GM19438 (cell line): Measurements from ENCODE around the gene VGLL1.

Source experiments
- ATAC-seq: cut with Tn5 transposase; IDR thresholded peaks from one replicate; pipeline ENCODE4 v1.9.1; 2021; ENCODE audit warnings: low read depth; ENCODE audit not compliant: unreplicated experiment

Gene VGLL1

DNA sequence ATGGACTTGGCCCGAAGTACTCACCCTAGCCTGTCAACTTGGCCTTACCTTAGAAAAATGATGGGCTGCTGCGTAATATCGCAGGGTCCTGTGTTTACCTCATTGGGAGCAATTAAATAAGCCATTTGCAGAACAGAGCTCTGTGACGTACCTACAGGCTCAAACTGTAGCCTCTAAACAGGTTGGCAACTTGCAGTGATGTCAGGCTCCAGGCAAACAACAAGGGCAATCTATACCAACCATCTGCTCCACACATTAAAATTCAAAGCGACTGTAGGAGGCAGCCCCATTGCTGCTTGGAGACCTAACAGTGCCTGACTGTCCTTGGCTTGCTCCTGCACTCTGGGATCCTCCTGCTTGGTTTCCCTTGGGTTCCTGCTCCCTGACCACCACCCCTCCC lies 17.2 kb downstream of the VGLL1 start:
- ATAC-seq, result no peak

DNA sequence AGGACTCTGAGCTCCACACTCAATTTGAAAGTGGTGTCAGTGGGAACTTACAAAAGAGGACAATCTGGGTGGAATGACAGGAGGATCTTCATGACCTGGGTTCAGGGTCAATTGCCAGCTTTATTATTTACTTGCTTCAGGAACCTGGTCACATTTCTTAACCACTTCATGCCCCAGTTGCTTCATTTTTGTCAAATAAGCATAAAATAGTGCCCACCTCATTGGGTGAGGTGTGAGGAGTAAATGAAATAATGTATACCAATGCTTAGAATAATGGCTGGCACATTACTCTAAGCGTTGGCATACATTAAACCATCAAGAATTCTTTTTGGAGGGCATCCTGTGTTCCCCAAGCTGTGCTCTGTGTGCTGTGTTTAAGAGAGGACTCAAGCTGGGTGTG lies 19.4 kb downstream of the VGLL1 start:
- ATAC-seq, result no peak

DNA sequence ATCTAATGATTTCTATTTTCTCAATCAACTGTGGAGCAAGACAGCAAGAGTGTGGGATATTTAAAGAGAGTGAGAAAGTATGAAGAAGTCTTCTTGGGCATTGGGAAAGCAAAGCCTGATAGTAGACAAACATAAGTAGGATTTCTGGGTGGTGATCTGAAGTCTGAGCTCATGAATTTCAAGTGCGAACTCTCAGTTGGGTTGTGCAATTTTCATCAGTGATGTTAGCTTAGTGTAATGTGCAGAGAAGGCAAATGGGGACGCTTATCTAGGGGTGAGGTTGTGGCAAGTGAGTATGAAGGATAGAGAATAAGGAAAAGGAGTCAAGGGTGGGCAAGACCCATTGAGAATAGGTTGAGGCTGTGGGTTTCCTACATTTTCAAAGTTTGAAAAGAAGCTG lies 23.7 kb downstream of the VGLL1 start:
- ATAC-seq, result no peak

DNA sequence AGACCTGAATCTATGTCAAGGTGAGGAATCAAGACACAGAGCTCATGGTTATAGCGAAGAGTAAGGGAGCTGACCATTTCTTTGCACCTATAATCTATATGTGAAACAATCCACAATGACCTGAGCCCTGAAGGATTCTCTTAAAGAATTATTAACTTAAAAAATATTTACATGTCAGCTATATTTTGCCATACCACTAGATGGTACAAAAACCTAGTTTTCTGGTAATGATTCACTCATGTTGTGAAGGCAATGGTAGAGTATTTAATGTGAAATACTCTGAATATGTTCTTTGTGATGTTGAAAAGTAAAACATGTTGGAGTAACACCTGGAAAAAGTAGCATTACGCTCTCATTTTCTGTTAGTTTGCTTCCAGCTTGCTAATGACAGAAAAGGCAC lies 40.0 kb downstream of the VGLL1 start:
- no peak for ATAC-seq

DNA sequence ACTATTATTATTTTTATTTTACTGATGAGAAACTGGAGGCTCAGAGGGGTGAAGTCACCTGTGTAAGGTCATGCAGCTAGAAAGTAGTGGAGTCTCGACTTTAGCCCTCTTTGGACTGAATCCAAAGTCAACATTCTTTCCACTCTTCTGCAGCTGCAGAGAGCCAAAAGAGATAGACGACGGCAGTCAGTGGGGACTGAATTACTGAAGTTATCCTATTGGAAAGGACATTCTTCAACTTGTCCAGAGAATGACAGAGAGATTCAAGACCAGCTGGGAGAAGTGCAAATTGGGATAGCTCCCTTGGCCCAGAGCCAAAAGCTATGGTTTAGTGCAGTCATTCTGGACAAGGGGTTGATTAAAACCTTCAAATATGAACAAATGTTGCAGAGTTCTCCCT lies 42.5 kb downstream of the VGLL1 start:
- no peak for ATAC-seq

DNA sequence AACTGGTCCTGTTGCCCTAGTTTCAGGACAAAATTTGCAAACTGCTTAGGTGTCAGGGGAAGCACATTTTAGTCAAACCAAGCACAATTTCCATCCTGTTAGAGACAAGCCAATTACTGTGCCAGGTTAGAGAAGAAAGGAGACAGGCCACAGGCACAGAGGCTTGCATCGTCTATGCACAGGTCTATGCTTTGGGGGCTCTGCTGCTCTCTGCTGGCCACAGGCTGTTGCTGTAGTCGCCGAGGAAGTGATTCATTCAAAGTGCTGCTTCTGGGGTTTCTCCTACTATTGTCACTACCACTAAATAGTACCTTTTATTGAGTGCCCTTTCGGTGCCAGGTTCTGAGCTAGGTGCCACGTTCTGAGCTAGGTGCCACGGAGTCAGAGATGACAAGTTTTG lies 45.5 kb downstream of the VGLL1 start:
- ATAC-seq, result peak; percentile 85

DNA sequence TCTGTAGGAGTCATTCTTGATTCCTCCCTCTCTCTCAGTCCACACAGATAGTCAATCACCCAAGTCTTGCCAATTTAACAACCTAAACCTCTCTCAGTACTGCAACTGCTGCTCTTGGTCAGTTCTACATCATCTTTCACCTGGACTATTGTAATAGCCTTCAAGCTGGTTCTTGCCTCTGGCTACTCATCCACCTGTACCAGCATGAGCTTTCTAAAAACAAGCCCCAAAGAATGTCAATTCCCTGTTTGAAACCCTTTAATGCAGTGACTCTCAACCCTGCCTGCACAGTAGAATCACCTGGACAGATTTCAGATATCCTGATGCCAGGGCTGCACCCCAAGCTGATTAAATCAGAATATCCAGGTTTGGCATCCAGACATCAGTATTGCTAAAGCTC lies 48.3 kb downstream of the VGLL1 start:
- ATAC-seq, result no peak

DNA sequence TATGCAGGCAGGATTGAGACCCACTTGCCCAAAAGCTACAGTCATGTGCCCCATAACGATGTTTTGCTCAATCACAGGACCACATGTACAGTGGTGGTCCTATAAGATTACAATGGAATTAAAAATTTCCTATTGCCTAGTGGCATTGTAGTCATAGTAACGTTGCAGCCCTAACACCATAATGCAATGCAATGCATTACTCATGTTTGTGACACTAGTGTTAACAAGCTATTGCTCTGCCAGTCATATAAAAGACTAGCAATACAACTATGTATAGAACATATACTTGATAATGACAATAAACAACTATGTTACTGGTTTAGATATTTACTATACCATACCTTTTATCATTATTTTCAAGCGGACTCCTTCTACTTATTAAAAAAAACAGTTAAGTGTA lies 50.6 kb downstream of the VGLL1 start:
- no peak for ATAC-seq

DNA sequence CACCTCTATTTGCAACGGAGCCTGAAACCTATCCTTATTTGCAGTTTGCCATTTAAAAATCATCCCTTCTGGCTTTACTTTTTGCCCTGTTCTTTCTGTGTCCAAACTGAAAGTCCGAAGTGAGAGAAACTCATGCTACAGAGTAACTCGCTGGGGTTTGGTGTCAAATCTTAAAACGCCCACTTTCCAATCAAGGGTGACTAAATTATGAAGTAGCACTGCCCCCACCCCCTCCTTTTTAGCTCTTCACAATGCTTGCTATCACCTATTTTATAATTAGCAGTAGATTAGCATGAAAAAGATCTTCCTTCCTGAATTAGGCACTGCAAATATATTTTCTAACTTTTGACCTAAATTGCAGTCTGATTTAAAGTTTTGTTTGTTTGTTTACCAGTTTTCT lies 52.5 kb downstream of the VGLL1 start:
- ATAC-seq, result no peak

DNA sequence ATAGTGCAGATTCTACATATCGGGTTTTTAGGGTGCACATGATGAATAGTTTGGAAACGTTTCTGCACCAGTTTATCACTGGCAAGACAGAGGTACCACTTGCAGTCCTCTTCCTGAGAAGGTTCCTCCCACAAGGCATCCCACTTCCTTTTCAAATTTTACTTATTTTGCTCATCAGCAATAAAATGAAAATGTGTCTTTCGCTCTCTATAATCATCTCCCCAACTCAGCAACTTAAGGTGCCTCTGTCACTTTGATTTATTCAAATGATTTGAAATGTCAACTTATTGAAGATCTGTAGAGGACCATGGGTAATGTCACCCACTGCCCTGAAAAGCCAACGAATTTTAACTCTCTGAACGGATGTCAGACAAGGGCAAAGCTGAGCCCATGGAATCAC lies 53.2 kb downstream of the VGLL1 start:
- ATAC-seq, result no peak

DNA sequence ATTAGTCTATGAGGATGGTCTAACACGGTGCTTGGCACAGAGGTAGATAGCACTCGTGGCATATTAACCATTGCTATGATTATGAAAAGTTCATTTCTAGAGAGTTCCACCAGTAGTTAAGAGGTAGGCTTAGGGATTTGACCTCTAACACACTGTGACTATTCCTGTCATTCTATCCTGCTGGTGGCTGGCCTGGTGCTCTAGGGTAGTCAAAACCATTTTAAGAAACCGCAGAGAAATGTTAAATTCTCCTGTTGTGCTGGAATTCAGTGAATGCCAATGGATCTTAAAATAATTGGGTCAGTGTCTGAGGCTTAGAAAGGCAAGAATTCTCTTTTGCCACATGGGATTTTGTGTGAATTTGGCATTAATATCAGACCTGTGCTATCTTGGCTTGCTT lies 53.9 kb downstream of the VGLL1 start:
- no peak for ATAC-seq

DNA sequence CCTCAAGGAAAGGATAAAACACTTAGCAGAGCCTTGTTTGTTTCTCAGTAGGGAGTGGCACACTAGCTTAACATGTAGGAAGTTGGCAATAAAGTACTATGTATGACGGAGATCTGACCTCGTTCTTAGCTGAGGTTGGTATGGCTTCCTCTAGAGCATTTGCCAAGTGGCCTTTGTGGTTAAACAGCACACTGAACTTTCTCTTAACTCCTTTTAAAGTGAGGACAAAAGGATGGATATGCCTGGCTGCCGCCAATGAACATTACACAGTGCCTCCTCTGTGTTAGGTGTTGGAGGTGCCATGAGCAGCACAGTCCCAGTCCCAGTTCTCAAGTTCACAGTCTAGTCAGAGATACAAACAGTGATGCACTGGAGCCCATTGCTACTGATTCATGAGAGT lies 54.4 kb downstream of the VGLL1 start:
- ATAC-seq, result no peak

DNA sequence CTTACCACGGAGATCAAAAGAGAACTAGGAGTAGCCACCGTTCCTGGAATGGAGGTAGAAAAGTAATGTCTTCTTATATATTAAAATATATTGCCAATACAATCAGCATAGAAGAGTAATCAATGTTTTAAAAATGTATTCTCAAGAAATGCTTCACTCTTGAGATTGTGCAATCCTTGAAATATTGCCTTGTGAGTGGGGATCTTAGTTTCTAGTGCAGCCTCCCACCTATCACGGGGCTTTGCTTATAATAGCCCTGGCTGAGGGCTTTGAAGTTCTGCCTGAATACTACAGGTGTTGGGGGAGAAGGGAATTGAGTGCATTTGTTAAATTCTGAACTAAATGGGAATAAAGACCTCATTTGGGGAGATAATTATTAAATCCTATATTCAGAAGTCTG lies 55.5 kb downstream of the VGLL1 start:
- no peak for ATAC-seq

DNA sequence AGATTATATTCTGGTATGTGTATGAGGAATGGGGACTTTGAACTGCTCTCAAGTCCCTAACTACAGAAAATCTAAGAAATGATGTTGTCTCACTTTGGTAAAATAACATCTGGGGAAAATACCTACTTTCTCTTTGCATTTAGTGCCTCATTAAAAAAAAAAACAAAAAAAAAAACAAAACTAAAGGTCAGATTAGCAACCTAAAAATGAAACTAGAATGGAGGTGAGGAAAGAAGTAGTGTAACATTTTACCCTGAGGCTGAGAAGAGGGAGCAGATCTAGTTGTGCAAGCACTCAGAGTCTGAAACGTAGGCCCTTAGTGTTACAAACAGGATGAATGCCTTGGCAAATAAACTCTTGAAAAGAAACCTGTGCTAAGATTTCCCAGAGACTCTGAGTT lies 56.0 kb downstream of the VGLL1 start:
- no peak for ATAC-seq

DNA sequence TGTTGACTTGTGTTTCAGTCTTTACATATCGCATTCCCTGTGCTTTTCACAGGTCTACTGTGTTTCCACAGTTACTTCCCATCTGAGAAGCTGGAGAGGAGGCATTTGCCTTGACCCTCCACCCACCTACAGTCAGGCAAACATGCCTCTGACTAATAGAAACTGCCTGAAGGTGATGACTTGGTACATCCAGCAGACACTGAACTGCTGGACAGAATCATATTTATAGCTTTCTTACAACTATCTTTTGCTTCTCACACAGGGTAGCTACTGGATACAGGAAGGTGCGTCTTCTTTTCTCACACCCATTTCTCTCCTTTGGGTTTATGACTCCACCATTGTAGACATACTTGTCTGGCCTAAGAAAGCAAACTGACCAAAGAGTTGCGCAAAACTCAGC lies 58.0 kb downstream of the VGLL1 start:
- no peak for ATAC-seq

DNA sequence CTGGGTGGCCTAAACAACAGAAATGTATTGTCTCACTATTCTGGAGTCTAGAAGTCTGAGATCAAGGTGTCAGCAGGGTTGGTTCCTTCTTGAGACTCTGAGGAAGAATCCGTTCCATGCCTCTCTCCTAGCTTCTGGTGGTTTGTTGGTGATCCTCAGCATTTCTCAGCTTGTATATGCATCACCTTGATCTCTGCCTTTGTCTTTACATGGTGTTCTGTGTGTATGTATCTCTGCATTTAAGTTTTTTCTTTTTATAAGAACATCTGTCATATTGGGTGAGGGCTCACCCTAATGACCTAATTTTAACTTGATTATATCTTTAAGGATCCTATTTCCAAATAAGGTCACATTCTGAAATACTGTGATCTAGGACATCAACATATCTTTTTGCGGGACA lies 65.3 kb downstream of the VGLL1 start:
- no peak for ATAC-seq

DNA sequence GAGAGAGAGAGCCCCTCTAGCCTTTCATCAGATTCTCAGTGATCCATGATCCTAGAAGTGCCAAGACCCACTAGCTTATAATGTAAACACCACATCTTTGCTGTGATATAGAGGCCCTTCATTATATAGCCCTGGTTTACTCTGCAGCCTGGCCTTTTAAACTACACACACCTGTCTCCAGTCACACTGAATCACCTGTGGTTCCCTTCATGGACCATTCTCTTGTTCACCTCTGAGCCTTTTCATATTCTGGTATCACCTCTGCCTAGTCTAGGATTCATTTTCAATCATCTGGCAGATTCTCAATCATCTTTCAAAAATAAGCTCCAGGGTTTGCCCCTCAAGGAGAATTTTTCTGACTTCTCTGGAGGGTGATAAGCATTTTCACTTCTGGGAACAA lies 65.9 kb downstream of the VGLL1 start:
- no peak for ATAC-seq

DNA sequence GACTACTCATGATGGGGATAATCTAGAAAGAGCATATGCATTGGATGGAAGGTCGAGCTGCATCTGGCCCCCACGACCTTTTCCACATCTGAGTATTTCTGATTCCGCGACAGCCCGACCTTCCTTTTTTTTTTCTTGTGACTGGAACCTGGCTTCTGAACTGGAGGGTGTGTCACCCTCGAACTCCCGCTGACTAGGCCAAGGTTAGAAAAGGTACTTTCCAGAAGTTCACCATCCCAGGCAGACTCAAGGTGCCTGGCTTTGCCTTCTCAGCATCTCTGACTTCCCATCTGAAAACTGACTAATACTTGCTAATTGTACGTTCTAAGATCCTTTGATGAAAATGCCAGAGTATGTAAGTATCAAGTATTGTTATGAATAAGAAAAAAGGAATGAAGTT lies 66.6 kb downstream of the VGLL1 start:
- ATAC-seq, result no peak

DNA sequence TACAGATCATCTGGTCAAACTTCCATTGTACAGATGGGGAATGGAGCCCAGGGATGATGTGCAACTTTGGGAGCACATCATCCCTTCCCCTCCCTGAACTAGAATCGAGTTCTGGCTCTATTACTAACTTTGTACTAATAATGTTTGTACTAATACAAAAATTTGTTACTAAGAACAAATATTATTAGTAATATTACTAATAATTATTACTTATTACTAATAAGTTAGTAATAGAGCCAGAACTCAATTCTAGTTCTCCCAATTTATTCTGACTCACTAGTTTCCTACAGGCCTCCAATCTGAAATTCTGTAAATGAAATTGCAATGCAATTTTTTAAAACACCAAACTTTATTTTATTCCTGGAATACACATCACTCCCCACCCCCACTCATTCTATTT lies 68.0 kb downstream of the VGLL1 start:
- ATAC-seq, result no peak
